ENCODE results near the gene TELO2.

Gene TELO2

GRCh38 chr16:1496464-1496863, 3.3 kb downstream of the TELO2 start:
- DNase-seq (ENCODE audit: extremely low read depth in 1 of 2, low read depth in 1 of 2) = no peak

GRCh38 chr16:1497014-1497598, 3.9 kb downstream of the TELO2 start:
- no peak for DNase-seq (ENCODE audit: extremely low read depth in 1 of 2, low read depth in 1 of 2)

- no peak for DNase-seq (ENCODE audit: extremely low read depth in 1 of 2, low read depth in 1 of 2)
These were observed 5.9 kb downstream of the TELO2 start for GRCh38 chr16:1498899-1499676.

GRCh38 chr16:1499756-1500464, 6.8 kb downstream of the TELO2 start:
- no peak for DNase-seq (ENCODE audit: extremely low read depth in 1 of 2, low read depth in 1 of 2)

- DNase-seq (ENCODE audit: extremely low read depth in 1 of 2, low read depth in 1 of 2) = no peak
These were observed 7.4 kb downstream of the TELO2 start for GRCh38 chr16:1500465-1501150.

GRCh38 chr16:1501630-1502029, 8.5 kb downstream of the TELO2 start:
- no peak for DNase-seq (ENCODE audit: extremely low read depth in 1 of 2, low read depth in 1 of 2)

- no peak for DNase-seq (ENCODE audit: extremely low read depth in 1 of 2, low read depth in 1 of 2)
These were observed 9.2 kb downstream of the TELO2 start for GRCh38 chr16:1502092-1503004.

- no peak for DNase-seq (ENCODE audit: extremely low read depth in 1 of 2, low read depth in 1 of 2)
These were observed 10.2 kb downstream of the TELO2 start for GRCh38 chr16:1503110-1503955.

- no peak for DNase-seq (ENCODE audit: extremely low read depth in 1 of 2, low read depth in 1 of 2)
These were observed 12.1 kb downstream of the TELO2 start for GRCh38 chr16:1505073-1505844.

- DNase-seq (ENCODE audit: extremely low read depth in 1 of 2, low read depth in 1 of 2) = no peak
These were observed 12.8 kb downstream of the TELO2 start for GRCh38 chr16:1505912-1506311.

GRCh38 chr16:1506494-1507213, 13.5 kb downstream of the TELO2 start:
- no peak for DNase-seq (ENCODE audit: extremely low read depth in 1 of 2, low read depth in 1 of 2)

GRCh38 chr16:1508494-1509187, 15.5 kb downstream of the TELO2 start:
- DNase-seq (ENCODE audit: extremely low read depth in 1 of 2, low read depth in 1 of 2) = no peak

- DNase-seq (ENCODE audit: extremely low read depth in 1 of 2, low read depth in 1 of 2) = no peak
These were observed 16.4 kb downstream of the TELO2 start for GRCh38 chr16:1509307-1510221.

- DNase-seq (ENCODE audit: extremely low read depth in 1 of 2, low read depth in 1 of 2) = no peak
These were observed 17.1 kb downstream of the TELO2 start for GRCh38 chr16:1510272-1510671.

- no peak for DNase-seq (ENCODE audit: extremely low read depth in 1 of 2, low read depth in 1 of 2)
These were observed 17.8 kb downstream of the TELO2 start for GRCh38 chr16:1510941-1511351.

All from stimulated activated CD8-positive, alpha-beta memory T cell treated with anti-CD3 and anti-CD28 coated beads, Interleukin-7, amount 100 ng/mL, for 48 hours (primary cell).